ENCODE results near the gene NBDY.

The NBDY gene

DNA sequence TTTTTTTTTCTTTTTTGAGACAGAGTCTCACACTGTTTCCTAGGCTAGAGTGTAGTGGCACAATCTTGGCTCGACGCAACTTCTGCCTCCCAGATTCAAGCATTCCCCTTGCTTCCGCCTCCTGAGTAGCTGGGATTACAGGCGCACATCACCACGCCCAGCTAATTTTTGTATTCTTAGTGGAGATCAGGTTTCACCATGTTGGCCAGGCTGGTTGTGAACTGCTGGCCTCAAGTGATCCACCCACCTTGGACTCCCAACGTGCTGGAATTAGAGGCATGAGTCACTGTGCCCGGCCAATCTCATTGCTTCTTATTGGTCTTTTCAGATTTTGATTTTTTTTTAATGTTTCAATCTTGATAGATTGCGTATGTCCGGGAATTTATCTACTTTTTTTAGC is 124.4 kb downstream of the NBDY start:
- ChIA-PET POLR2A (no interaction called here), CTCF (no interaction called here)
- no peak for DNase-seq (ENCODE audit: extremely low spot score)
- TF ChIP-seq, protein P1, sequence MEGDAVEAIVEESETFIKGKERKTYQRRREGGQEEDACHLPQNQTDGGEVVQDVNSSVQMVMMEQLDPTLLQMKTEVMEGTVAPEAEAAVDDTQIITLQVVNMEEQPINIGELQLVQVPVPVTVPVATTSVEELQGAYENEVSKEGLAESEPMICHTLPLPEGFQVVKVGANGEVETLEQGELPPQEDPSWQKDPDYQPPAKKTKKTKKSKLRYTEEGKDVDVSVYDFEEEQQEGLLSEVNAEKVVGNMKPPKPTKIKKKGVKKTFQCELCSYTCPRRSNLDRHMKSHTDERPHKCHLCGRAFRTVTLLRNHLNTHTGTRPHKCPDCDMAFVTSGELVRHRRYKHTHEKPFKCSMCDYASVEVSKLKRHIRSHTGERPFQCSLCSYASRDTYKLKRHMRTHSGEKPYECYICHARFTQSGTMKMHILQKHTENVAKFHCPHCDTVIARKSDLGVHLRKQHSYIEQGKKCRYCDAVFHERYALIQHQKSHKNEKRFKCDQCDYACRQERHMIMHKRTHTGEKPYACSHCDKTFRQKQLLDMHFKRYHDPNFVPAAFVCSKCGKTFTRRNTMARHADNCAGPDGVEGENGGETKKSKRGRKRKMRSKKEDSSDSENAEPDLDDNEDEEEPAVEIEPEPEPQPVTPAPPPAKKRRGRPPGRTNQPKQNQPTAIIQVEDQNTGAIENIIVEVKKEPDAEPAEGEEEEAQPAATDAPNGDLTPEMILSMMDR (IDR thresholded peaks at IDR 0.05; ENCODE audit: control extremely low read depth, extremely low read depth, low read depth, missing control alignments), result no peak

- TF ChIP-seq, protein P1 (IDR thresholded peaks at IDR 0.05; ENCODE audit: control extremely low read depth, extremely low read depth, low read depth, missing control alignments), result no peak
- ChIA-PET CTCF (no interaction called here), POLR2A (no interaction called here)
- DNase-seq (ENCODE audit: extremely low spot score), result no peak
These were observed 128.0 kb downstream of the NBDY start for GRCh38 chrX:56857042-56857441.

DNA sequence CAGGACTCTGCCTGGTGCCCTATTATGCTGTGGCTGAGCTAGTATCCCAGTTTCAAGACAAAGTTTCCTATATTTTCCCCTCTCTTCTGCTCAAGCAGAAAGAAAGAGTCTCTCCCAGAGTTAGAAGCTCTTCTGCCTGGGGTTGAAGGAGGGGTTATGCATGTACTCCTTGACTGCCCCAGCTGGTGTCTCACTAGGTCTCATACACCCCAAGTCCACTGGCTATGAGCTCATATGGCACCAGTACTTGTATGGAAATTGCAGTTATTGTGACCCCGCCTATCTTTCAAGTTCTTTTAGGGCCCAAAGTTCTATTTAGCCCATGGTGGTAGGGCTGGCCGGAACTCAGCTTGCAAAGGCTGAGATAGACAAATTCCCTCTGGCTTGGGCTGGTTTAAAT is 131.8 kb downstream of the NBDY start:
- DNase-seq (ENCODE audit: extremely low spot score), result no peak
- POLR2A ChIA-PET, result no interaction called here
- TF ChIP-seq, protein P1 (IDR thresholded peaks at IDR 0.05; ENCODE audit: control extremely low read depth, extremely low read depth, low read depth, missing control alignments), result no peak
- CTCF ChIA-PET, result no interaction called here
